Gastrocnemius medialis (tissue), 4 donors: ENCODE data around the gene PLD2.

ENCODE experiments used
- CTCF ChIP-seq, 5 experiments: fragments of 450-650 bp in 3 of 5; fragments of 200-600 bp in 2 of 5; sonication (generic) in 2 of 5; IDR thresholded peaks in 4 of 5; conservative IDR thresholded peaks in 1 of 5; 1 replicate in 4 of 5; 2 replicates in 1 of 5; pipeline ENCODE4 v1.5.1; 2016 to 2019; ENCODE audit warnings: antibody characterized with exemption in 5 of 5, mild to moderate bottlenecking in 3 of 5, moderate library complexity in 3 of 5
- POLR2A ChIP-seq, 2 donors: fragments of 450-650 bp; IDR thresholded peaks; one replicate each; pipeline ENCODE4 v1.6.1; 2017; ENCODE audit warnings: antibody characterized with exemption in 2 of 2, mild to moderate bottlenecking in 2 of 2, moderate library complexity in 2 of 2

GRCh38 chr17:4860651-4861050 lies 53.7 kb downstream of the PLD2 start:
- TF ChIP-seq CTCF (IDR thresholded peaks at IDR 0.05 in 4 of 5, conservative IDR thresholded peaks at IDR 0.05 in 1 of 5) (no peak), POLR2A (IDR thresholded peaks at IDR 0.05) (no peak)
